Mucosa of stomach (tissue), 1 donor: ENCODE data around the gene DNASE1L1.
A peak's percentile ranks its signal among the peaks of the same experiment; 100 is the strongest.

ENCODE experiments used
- H3K27me3 ChIP-seq: one replicate; pipeline ENCODE4 v1.7.0; 2013; ENCODE audit warnings: mild to moderate bottlenecking, low read length; ENCODE audit not compliant: control insufficient read depth, insufficient read depth
- H3K36me3 ChIP-seq: one replicate; pipeline ENCODE4 v1.7.0; 2013; ENCODE audit warnings: low read length; ENCODE audit not compliant: control insufficient read depth, insufficient read depth
- H3K4me1 ChIP-seq: one replicate; pipeline ENCODE4 v1.7.0; 2013; ENCODE audit warnings: mild to moderate bottlenecking, low read length; ENCODE audit not compliant: control insufficient read depth, insufficient read depth
- H3K4me3 ChIP-seq: one replicate; pipeline ENCODE4 v1.7.0; 2013; ENCODE audit warnings: low read length
- H3K9ac ChIP-seq: one replicate; pipeline ENCODE4 v1.7.0; 2013; ENCODE audit warnings: mild to moderate bottlenecking, low read length, moderate library complexity
- H3K9me3 ChIP-seq: one replicate; pipeline ENCODE4 v1.7.0; 2013; ENCODE audit warnings: mild to moderate bottlenecking, low read length, moderate library complexity; ENCODE audit not compliant: control insufficient read depth
- donor health status: Pancreatic carcinoma.

The DNASE1L1 gene, protein sequence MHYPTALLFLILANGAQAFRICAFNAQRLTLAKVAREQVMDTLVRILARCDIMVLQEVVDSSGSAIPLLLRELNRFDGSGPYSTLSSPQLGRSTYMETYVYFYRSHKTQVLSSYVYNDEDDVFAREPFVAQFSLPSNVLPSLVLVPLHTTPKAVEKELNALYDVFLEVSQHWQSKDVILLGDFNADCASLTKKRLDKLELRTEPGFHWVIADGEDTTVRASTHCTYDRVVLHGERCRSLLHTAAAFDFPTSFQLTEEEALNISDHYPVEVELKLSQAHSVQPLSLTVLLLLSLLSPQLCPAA

DNA sequence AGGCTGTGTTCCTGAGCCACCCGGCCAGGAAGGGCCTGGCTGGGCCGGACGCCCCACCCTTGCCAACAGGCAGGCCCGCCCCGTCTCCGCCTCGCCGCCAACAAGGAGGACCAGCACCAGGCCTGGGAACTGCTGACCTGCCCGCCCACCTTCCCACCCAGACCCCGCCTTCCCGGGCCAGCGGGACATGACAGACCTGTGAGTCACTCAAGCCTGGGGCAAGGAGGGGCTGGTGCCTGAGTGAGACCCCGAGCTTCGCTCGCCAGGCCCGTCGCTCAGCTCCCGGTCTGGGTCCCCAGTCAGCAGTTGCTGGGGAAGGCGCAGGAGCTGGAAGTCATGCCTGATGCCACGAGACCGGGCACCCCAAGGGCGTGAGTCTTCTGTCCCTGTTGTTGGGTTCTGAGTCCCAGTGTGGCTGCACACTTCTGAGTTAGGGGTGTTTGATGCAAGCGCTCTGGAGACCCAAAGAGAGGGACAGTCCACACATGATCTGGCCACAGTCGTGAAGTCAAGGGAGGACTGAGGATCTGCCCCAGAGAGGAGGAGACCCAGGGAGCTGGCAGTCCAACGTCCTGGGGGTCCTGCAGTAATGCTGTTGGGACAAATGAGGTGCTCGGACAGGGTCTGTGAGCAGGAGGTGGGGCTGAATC lies at the start of gene DNASE1L1:
TSS of gene DNASE1L1 (minus strand) at position 33 of the 650 bp plus-strand sequence. CDS start 3,686 bp downstream, outside the sequence.
- no peaks in the 10 kb centered on the region for H3K27me3 ChIP-seq
- peak within 1 kb of the TSS; percentile 25 for H3K4me3 ChIP-seq
- H3K36me3 ChIP-seq: no peaks in the 10 kb centered on the region
- peak within 1 kb of the TSS; percentile 80 for H3K9ac ChIP-seq
- H3K9me3 ChIP-seq: no peaks in the 10 kb centered on the region
- H3K4me1 ChIP-seq: peaks cover 17% of the 10 kb centered on the region

DNA sequence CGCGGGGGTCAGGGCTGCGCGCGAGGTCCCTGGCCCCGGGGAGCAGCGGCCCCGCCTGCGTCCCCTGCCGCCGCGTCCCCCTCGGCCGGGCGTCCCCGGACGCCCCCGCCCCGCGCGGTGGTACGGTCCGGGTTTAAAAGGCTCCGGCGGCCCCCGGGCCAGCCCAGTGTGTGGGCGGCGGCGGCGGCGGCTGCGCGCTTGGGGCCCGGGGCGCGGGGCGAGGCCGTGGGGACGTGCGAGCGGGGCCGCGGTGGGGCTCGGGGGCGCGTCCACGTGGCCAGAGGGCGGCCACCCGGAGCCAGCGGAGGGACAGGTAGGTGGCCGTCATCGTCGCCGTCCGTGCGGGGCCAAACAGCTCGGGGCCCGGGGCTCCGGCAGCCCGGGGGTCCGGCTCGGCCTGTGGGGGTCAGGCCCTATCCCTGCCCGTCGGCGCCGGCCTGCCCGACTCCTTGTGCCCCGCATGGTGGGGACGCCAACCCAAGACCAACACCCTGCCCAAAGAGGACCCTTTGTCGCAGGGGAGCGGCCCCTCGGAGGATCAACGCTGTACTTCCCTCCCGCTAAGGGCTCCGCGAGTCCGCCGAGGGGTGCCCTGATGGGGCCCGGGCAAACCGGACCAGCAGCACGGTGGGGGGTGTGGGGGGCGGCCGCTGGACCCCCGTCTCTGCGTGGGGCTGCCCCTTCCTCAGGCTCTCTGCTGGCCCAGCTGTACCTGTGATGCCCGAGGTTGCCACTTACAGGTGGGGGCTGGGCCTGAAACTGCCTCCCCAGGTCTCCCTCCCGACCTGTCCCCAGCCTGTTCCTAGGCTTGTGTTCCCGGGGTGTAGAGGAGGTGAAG lies 49.3 kb upstream of the DNASE1L1 start, which contains the start of gene PLXNA3:
TSS of gene PLXNA3 (plus strand) at position 166 of the 838 bp plus-strand sequence. CDS start 1,903 bp downstream, outside the sequence.
- no peak within 1 kb of the TSS for H3K4me3 ChIP-seq
- H3K9me3 ChIP-seq: no peaks in the 10 kb centered on the region
- H3K4me1 ChIP-seq: peaks cover 4% of the 10 kb centered on the region
- H3K9ac ChIP-seq: peak within 1 kb of the TSS; percentile 55
- H3K36me3 ChIP-seq: no peaks in the 10 kb centered on the region
- H3K27me3 ChIP-seq: no peaks in the 10 kb centered on the region

DNA sequence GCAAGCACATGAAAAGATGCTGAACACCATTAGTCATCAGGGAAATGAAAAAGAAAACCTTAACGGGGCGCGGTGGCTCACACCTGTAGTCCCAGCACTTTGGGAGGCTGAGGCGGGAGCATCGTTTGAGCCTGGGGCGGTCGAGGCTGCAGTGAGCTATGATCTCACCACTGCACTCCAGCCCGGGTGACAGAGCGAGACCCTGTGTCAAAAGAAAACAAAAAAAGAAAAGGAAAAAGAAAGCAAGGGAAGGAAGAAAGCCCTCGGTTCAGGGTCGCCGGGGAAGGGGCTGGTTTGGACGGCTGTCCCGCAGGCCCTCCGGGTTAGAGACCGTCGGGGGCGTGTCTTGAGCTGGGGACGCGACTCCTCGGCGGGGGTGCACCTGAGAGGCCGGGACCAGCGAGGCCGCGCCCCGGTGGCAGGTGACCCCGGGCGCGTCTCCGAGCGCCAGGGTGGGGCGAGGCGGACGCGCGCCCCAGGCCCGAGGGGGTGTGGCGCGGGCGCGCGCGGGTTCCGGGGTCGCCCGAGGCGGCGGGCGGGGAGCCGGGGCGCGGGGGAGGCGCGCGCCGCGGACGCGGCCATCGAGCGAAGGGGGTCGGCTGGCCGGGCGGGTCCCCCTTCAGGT lies 48.5 kb upstream of the DNASE1L1 start:
- peaks cover 4% of the 10 kb centered on the region for H3K4me1 ChIP-seq
- no peak overlapping the region for H3K9ac ChIP-seq
- no peaks in the 10 kb centered on the region for H3K36me3 ChIP-seq
- no peaks in the 10 kb centered on the region for H3K27me3 ChIP-seq
- H3K4me3 ChIP-seq: no peak overlapping the region
- no peaks in the 10 kb centered on the region for H3K9me3 ChIP-seq

DNA sequence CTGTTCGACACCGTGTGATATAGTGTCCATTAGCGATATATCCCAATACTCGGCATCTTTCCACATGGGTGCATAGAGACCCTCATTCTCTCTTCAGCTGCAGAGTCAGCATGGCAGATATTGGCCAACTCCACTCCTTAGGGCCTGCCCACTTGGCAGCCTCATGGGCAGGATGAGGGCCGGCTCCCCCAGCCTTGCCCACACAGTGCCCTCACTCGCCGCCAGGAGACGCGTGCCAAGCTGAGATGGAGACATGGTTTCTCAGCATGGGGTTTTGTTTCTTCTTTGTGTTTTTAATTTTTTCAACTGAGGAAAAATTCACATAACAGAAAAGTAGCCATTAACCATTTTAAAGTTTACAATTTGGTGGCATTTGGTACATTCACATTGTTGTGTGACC lies 43.8 kb upstream of the DNASE1L1 start:
- Histone ChIP-seq H3K36me3 (no peaks in the 10 kb centered on the region), H3K4me1 (no peaks in the 10 kb centered on the region), H3K9me3 (no peaks in the 10 kb centered on the region), H3K27me3 (no peaks in the 10 kb centered on the region), H3K4me3 (no peak overlapping the region), H3K9ac (no peak overlapping the region)

DNA sequence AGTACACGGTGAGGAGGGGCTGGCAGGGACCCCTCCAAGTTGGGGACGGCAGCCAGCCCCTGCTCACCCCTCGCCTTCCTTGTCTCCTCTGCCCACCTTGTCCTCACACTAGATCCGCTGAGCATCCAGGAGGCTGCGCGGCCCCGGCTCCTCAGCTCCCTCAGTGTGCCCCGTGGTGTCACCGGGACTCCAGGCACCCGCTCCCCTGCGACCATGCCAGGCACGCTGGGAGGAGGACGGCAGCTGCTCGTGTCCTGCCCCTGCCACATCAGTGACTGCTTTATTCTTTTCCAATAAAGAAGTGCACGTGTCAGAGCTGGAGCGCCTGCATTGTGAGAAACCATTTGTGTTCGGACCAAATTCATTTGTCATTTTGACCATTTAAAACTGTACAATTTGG lies 41.3 kb upstream of the DNASE1L1 start:
- Histone ChIP-seq H3K27me3 (no peaks in the 10 kb centered on the region), H3K4me3 (no peak overlapping the region), H3K9ac (no peak overlapping the region), H3K4me1 (no peaks in the 10 kb centered on the region), H3K36me3 (no peaks in the 10 kb centered on the region), H3K9me3 (no peaks in the 10 kb centered on the region)

DNA sequence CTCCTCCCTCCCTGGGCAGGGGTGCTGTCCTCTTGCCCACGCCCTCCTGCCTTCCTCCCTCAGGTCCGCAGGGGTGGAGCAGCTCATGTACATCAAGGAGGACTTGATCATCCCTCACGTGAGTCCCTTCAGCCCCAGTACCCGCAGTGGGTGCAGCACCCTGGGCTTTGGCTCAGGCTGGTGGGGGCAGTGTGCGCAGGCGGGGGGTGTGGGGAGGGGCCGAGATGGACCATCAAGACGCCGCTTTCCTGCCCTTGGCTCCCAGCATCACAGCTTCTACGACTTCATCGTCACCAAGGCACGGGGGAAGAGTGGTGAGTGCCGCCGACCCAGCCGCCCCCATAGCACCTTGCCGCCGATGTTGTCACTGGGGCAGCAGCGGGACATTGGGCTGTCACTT lies 40.6 kb upstream of the DNASE1L1 start:
- no peaks in the 10 kb centered on the region for H3K36me3 ChIP-seq
- H3K27me3 ChIP-seq: no peaks in the 10 kb centered on the region

DNA sequence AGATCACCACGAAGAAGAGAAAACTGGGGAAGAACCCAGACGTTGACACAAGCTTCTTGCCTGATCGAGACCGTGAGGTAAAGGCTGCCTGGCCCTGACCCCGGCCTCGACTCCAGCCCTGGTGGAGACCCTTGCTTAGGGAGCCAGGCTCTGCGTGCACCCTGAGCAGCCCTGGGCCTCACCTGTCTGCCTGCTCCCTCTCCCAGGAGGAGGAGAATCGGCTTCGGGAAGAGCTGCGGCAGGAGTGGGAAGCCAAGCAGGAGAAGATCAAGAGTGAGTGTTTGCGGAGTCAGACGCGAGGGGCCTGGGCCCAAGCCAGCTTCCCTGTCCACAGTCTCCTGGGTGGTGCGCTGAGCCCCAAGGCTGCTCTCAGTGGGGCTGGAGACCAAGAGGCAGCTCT lies 39.4 kb upstream of the DNASE1L1 start:
- Histone ChIP-seq H3K4me3 (no peak overlapping the region), H3K27me3 (no peaks in the 10 kb centered on the region), H3K4me1 (peaks cover 7% of the 10 kb centered on the region), H3K9me3 (no peaks in the 10 kb centered on the region), H3K36me3 (no peaks in the 10 kb centered on the region), H3K9ac (no peak overlapping the region)

More for the DNA sequence above, 40.6 kb upstream of the DNASE1L1 start:
- H3K9ac ChIP-seq: no peak overlapping the region
- H3K4me3 ChIP-seq: no peak overlapping the region
- H3K4me1 ChIP-seq: peaks cover 7% of the 10 kb centered on the region
- H3K9me3 ChIP-seq: no peaks in the 10 kb centered on the region

DNA sequence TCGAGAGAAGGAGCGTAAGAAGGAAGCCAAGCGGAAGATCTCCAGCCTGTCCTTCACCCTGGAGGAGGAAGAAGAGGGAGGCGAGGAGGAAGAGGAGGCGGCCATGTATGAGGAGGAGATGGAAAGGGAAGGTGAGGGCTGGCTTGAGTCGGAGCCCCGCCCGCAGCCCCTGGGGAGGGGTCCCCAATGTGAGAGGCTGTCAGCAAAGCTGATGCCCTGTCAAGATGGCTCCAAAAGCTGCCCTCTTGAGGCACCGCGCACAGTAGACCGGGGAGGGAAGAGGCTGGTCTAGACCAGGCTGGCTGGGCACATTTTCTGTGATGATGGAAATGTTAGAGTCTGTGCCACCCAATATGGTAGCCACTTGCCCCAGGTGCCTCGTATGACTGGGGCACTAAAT lies 37.4 kb upstream of the DNASE1L1 start:
- peaks cover 7% of the 10 kb centered on the region for H3K4me1 ChIP-seq
- no peak overlapping the region for H3K9ac ChIP-seq
- no peaks in the 10 kb centered on the region for H3K36me3 ChIP-seq
- no peaks in the 10 kb centered on the region for H3K27me3 ChIP-seq
- H3K4me3 ChIP-seq: no peak overlapping the region
- H3K9me3 ChIP-seq: no peaks in the 10 kb centered on the region

DNA sequence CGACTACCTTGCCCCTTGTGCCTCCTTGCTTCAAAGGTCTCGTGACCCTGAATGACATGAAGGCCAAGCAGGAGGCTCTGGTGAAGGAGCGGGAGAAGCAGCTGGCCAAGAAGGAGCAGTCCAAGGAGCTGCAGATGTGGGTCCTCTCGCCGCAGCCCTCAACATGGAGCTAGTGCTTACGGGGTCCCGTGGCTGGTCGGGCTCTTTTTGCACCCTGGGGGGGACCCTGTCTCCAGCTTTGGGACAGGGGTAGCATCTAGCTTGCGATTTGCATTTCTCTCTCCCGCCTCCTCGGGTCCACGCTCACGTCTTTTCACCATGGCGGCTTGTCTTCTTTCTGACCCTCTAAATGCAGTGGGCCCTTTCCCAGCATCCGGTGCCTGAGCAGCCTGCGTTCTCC lies 36.7 kb upstream of the DNASE1L1 start:
- H3K27me3 ChIP-seq: no peaks in the 10 kb centered on the region
- H3K9ac ChIP-seq: no peak overlapping the region
- H3K4me3 ChIP-seq: no peak overlapping the region
- H3K4me1 ChIP-seq: peaks cover 7% of the 10 kb centered on the region
- no peaks in the 10 kb centered on the region for H3K36me3 ChIP-seq
- H3K9me3 ChIP-seq: no peaks in the 10 kb centered on the region

DNA sequence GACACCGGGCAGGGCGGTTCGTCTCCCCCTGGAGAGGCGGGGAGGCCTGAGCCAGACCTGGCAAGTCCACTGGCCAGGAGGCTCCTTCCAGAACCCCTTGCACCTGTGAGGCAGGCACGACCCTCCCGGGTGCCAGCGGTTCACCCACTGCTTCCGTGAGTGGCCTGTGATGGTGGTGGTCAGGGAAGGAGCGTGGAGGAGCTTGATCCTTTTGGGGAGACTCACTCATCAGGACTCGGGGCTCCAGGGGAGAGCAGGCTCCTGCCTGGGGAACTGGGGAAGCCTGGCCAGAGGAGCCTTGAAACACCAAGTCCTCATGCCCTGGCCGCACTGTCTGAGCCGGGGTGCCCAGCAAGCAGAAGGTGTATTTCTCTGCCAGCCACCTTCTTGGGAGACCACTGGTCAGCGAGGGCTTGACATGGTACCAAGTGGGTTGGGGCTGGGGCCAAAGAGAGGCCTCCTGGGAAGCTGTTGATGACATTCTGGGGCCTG lies 35.7 kb upstream of the DNASE1L1 start:
- Histone ChIP-seq H3K4me1 (peaks cover 7% of the 10 kb centered on the region), H3K36me3 (no peaks in the 10 kb centered on the region), H3K27me3 (no peaks in the 10 kb centered on the region)

DNA sequence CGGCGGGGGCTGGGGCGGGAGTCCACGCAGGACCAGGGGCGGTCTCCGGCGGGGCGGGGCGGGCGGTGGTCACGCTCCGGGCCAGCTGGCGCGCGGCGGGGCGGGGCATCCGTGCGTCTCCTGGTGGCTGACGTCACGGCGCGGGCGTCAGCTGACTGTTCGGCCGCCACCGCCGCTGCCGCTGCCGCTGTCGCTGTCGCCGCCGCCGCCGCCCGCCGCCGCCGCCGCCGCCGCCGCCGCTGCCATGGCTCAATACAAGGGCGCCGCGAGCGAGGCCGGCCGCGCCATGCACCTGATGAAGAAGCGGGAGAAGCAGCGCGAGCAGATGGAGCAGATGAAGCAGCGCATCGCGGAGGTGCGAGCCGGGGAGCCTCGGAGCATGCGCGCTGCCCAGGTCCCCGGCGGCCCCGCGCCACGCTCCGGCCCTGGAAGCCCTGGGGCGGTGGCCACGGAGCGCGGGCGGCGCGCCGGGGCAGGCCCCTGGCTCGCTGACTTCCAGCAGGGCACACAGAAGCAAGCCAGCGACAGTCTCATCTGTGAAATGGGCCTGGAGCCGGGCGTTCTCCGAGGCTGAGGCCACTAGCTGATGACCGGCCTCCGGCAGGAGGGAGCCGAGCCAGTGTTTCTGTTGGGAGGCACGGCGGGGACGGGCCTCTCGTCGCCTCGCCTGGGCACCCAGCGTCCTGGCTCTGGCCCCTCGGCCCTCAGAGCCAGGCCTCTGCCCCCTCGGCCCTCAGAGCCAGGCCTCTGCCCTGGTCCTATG lies 35.1 kb upstream of the DNASE1L1 start, which contains the start of gene FAM50A:
TSS of gene FAM50A (plus strand) at position 150 of the 763 bp plus-strand sequence. CDS start at position 245, 95 bp downstream.
- H3K27me3 ChIP-seq: no peaks in the 10 kb centered on the region
- H3K4me3 ChIP-seq: peak within 1 kb of the TSS; percentile 25
- peak within 1 kb of the TSS; percentile 75 for H3K9ac ChIP-seq
- H3K36me3 ChIP-seq: no peaks in the 10 kb centered on the region
- H3K9me3 ChIP-seq: no peaks in the 10 kb centered on the region
- H3K4me1 ChIP-seq: peaks cover 7% of the 10 kb centered on the region

More for the DNA sequence above, 35.7 kb upstream of the DNASE1L1 start:
- Histone ChIP-seq H3K4me3 (peak overlapping the region; percentile 25), H3K9me3 (no peaks in the 10 kb centered on the region), H3K9ac (peak overlapping the region; percentile 75)
